ENCODE data around the gene C6orf141. TPM values are rescaled to one million over a fixed set of nuclear protein-coding genes. Genes with fewer than 3 reads are reported as not detected.

The C6orf141 gene
- polyA plus RNA-seq, 6 donors from 2014 or later: not detected

DNA sequence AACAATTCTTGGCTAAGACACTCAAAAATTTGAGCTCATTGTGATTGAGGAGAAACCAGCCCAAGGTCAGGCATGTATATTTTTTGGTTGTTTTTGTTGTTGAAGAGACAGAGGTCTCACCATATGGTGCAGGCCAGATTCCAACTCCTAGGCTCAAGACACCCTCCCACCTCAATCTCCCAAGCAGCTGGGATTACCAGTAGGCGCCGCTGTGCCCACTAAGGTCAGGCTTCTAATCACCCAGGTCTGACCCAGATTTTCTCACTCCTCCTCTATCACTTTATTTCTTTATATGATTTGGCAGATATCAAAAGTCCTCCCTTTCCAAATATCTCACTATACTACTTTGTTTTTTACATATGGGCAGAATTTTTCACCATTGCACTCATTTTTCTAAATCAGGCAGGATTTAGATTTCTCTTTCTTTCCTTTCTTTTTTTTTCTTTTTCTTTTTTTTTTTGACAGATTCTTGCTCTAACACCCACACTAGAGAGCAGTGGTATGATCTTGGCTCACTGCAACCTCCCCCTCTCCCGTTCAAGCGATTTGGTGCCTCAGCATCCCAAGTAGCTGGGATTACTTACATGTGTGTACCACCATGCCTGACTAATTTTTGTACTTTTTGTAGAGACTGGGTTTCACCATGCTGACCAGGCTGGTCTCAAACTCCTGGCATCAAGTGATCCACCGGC, 1.7 kb upstream of the C6orf141 start:
- H3K27me3 Mint-ChIP-seq: peaks cover 25 to 58% (median 32%) of the 10 kb centered on the region in 3 donors
- no peak for DNase-seq
- peak overlapping the region in 2 of 8 donors; percentile 13 to 15 for H3K4me3 Mint-ChIP-seq
- H3K27ac Mint-ChIP-seq: no peak overlapping the region
- ATAC-seq (ENCODE audit: low read depth in 2 of 2): no peak
- H3K4me1 Mint-ChIP-seq: peaks cover 16 to 21% (median 20%) of the 10 kb centered on the region in 3 donors
- H3K9me3 Mint-ChIP-seq: peaks cover 0 to 2% (median 0%) of the 10 kb centered on the region in 7 donors
- H3K36me3 Mint-ChIP-seq: peaks cover 0 to 7% of the 10 kb centered on the region in 2 donors

DNA sequence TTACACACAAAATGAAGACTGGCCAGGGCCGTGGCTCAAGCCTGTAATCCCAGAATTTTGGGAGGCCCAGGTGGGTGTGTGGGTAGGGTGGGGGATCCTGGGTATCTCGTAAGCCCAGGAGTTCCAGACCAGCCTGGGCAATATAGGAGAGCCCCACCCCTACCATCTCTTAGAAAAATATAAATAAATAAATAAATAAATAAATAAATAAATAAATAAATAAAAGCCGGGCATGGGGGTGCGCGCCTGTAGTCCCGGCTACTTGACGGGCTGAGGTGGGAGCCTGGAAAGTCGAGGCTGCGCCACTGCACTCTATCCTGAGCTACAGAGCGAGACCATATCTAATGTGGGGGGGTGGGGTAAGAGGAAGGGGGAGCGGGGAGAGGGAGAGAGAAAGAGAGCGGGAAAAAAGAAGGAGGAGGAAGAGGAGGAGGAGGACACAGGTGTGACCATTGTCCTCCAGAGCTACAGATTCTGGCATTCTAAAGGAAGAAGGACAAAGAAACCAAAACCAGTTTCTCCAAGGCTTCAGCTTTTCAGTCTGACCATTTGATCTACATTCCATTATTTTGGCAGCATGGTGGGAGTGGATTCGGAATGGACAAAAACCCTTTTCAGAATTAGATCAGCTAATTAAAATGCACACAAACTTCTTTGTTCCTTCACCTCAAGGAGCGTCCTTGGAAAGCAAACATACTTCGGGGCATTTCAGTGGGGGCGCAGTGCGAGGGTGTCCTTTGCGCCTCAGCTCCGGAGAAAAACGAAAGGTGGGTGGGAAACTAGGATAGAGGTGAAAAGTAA, 577 bp upstream of the C6orf141 start:
- peaks cover 16 to 21% (median 20%) of the 10 kb centered on the region in 3 donors for H3K4me1 Mint-ChIP-seq
- H3K9me3 Mint-ChIP-seq: peaks cover 0 to 2% (median 0%) of the 10 kb centered on the region in 7 donors
- peaks cover 25 to 58% (median 37%) of the 10 kb centered on the region in 3 donors for H3K27me3 Mint-ChIP-seq
- ATAC-seq (ENCODE audit: low read depth in 2 of 2): no peak
- DNase-seq: no peak
- no peak overlapping the region for H3K27ac Mint-ChIP-seq
- H3K36me3 Mint-ChIP-seq: peaks cover 0 to 7% of the 10 kb centered on the region in 2 donors
- peak overlapping the region in 7 of 8 donors; percentile 74 to 91 (median 83) for H3K4me3 Mint-ChIP-seq

DNA sequence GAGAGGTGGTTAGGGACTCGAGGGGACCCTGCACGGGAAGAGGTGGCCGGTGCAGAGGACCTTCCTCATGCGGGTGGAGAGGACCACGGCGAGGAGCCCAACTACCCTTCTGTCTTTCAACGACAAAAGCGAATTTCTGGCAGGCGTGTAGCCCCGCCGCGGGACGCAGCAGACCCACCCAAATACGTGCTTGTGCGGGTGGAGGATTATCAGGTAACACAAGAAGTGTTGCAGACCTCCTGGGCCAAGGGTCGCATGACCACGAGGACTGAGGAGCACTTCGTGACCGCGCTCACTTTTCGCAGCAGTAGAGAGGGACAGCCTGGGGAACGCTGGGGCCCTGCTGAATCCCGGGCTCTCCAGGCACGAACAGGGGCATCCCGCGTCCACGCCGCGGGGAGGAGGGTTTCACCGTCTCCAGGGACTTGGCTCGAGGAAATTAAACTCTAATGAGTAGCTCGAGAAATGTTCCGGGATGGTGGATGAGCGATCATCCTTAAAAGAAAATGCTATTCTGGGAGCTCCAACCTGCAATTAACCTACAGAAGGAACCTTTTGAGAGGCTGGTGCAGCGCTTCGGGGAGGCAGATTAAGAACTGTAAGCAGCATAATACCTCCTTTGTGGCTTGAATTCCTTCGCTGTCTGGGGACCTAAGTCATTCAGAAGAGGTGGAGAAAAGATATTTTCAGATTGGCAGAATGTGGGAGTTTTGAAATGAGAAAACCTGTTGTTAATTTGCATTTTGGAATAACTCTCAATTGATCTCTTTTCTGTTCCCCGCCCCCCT, 804 bp downstream of the C6orf141 start:
- peaks cover 0 to 2% (median 0%) of the 10 kb centered on the region in 7 donors for H3K9me3 Mint-ChIP-seq
- H3K27me3 Mint-ChIP-seq: peaks cover 25 to 58% (median 39%) of the 10 kb centered on the region in 3 donors
- no peak for DNase-seq
- peaks cover 16 to 21% (median 20%) of the 10 kb centered on the region in 3 donors for H3K4me1 Mint-ChIP-seq
- H3K36me3 Mint-ChIP-seq: peaks cover 0 to 7% of the 10 kb centered on the region in 2 donors
- peak in 1 of 2 donors; percentile 41 for ATAC-seq (ENCODE audit: low read depth in 2 of 2)
- H3K27ac Mint-ChIP-seq: no peak overlapping the region
- peak overlapping the region; percentile 74 to 90 (median 82) for H3K4me3 Mint-ChIP-seq

DNA sequence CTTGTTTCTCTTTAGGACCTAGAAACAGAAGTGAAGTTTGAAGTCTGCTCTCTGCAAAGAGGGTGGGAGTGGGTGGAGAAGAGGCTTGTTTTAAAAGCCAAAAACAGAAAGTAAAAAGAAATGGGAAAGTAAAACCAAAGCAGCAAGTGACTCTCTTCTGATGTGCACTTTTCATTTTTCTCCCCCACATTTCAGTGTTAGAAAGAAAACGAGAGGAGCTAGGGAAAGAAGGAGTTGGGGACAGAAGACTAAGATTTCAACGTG, 1.3 kb downstream of the C6orf141 start:
- H3K27ac Mint-ChIP-seq: peak overlapping the region in 1 of 6 donors; percentile 12
- H3K4me1 Mint-ChIP-seq: peaks cover 16 to 21% (median 20%) of the 10 kb centered on the region in 3 donors
- H3K9me3 Mint-ChIP-seq: peaks cover 0 to 2% (median 0%) of the 10 kb centered on the region in 7 donors
- H3K4me3 Mint-ChIP-seq: peak overlapping the region; percentile 74 to 90 (median 82)
- DNase-seq (no peak), ATAC-seq (ENCODE audit: low read depth in 2 of 2) (no peak)
- H3K36me3 Mint-ChIP-seq: peaks cover 0 to 7% of the 10 kb centered on the region in 2 donors
- H3K27me3 Mint-ChIP-seq: peaks cover 25 to 53% (median 39%) of the 10 kb centered on the region in 3 donors

DNA sequence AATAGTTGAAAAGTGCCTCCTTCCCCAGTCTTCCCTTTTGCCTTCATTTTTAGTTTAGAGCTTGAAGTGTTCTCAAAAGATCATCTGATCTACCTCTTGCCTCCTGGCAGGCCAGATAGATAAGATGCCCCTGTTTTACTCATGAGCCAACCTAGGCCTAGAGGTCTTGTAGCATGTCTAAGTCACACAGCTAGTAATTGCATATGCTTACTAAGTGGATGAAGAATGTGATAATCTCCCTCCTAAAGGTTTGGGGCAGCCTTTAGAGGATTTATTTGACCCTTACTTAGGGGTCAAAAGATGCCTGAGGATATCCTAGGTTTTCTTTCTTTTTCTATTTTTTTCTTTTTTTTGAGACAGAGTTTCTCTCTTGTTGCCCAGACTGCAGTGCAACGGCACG, 2.1 kb downstream of the C6orf141 start:
- peak overlapping the region in 4 of 8 donors; percentile 12 to 74 (median 54) for H3K4me3 Mint-ChIP-seq

DNA sequence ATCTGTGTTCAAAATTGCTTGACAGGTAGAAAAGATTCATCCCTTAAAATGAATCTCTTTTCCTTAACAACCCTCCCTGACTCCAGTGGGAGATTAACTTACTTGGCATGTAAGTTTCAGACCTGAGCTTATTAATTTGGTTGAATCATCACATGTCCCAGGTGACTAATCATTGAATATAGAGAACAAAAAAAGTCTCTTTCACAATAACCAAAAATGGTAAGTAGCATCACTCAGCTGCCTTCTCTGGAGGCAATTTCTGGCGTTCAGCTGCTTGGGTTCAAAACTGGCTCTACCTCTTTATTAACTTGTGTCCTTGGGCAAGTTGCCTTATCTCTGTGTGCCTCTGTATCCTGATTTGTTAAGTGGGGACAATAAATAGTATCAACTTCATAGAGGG, 2.9 kb downstream of the C6orf141 start:
- Mint-ChIP-seq H3K27me3 (peaks cover 25 to 45% (median 44%) of the 10 kb centered on the region in 3 donors), H3K27ac (no peak overlapping the region), H3K36me3 (peaks cover 0 to 7% of the 10 kb centered on the region in 2 donors)

More for the DNA sequence above, 2.1 kb downstream of the C6orf141 start:
- Mint-ChIP-seq H3K9me3 (peaks cover 0 to 2% (median 0%) of the 10 kb centered on the region in 7 donors), H3K27me3 (peaks cover 25 to 46% (median 42%) of the 10 kb centered on the region in 3 donors), H3K4me1 (peaks cover 16 to 21% (median 20%) of the 10 kb centered on the region in 3 donors), H3K27ac (no peak overlapping the region), H3K36me3 (peaks cover 0 to 7% of the 10 kb centered on the region in 2 donors)
- DNase-seq (no peak), ATAC-seq (ENCODE audit: low read depth in 2 of 2) (no peak)

DNA sequence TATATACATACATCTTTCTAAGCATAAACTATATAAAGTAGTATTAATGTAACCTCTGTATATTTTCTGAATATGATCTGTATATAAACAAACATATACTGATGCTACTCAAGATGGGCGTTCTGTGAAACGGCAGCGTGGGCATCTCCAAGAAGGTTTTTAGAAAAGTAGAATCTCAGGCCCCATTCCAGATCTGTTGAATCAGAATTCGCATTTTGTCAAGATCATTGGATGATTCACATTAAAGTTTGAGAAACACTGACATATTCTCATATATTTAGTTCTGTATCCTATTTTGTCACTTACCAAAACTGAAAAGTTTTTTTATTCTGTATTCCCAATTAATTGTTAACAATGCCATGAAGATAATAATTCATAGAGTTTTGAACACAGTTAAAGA, 5.5 kb downstream of the C6orf141 start:
- Mint-ChIP-seq H3K27me3 (peaks cover 17 to 31% (median 22%) of the 10 kb centered on the region in 3 donors), H3K9me3 (peaks cover 0 to 3% (median 0%) of the 10 kb centered on the region in 7 donors), H3K4me3 (no peak overlapping the region), H3K4me1 (peaks cover 10 to 12% (median 11%) of the 10 kb centered on the region in 3 donors), H3K27ac (no peak overlapping the region), H3K36me3 (no peaks in the 10 kb centered on the region)
- no peak for ATAC-seq (ENCODE audit: low read depth in 2 of 2)
- DNase-seq: no peak

More for the DNA sequence above, 2.9 kb downstream of the C6orf141 start:
- H3K4me1 Mint-ChIP-seq: peaks cover 16 to 21% (median 20%) of the 10 kb centered on the region in 3 donors
- peaks cover 0 to 3% (median 0%) of the 10 kb centered on the region in 7 donors for H3K9me3 Mint-ChIP-seq
- no peak for DNase-seq
- no peak overlapping the region for H3K4me3 Mint-ChIP-seq
- no peak for ATAC-seq (ENCODE audit: low read depth in 2 of 2)

DNA sequence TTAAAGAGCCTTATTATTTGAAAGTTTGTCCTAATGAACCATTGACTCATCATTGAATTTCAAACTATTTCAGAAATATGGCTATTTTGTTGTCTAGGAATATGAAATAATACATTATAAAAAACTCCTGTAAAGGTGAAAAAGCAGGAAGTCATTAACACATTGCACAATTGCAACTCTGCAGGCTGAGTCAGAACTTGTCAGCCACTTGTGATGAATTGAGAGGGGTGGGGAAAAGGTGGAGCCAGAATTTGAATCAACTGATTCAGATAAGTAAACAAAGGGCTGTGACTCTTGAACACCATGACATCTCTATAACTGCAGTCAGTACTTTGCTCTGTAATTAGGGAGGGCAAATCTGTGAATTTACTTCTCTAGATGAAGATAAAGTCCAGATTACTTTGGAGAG, 6.0 kb downstream of the C6orf141 start:
- Mint-ChIP-seq H3K4me3 (no peak overlapping the region), H3K36me3 (no peaks in the 10 kb centered on the region), H3K9me3 (peaks cover 0 to 3% (median 0%) of the 10 kb centered on the region in 7 donors), H3K27ac (no peak overlapping the region), H3K27me3 (peaks cover 15 to 27% (median 17%) of the 10 kb centered on the region in 3 donors), H3K4me1 (peaks cover 5 to 8% (median 6%) of the 10 kb centered on the region in 3 donors)
- ATAC-seq (ENCODE audit: low read depth in 2 of 2): no peak
- DNase-seq: no peak

DNA sequence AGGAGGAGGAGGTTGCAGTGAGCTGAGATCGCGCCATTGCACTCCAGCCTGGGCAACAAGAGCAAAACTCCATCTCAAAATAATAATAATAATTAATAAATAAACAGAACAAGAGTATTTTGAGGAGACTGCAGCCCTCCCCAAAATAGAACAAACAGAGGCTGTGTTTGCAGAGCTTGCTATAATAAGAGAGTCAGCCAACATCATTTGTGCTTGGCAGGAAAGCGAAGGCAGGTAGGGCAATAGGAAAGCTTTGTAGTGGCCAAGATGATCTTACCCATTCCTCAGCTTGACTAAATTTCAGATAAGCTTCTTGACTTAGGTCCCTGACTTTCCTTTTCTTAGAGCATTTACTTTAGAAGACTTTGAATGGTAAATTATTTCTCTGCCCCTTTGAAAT, 6.7 kb downstream of the C6orf141 start:
- Mint-ChIP-seq H3K36me3 (no peaks in the 10 kb centered on the region), H3K4me1 (peaks cover 0 to 4% (median 0%) of the 10 kb centered on the region in 3 donors), H3K27me3 (peaks cover 8 to 21% (median 11%) of the 10 kb centered on the region in 3 donors), H3K4me3 (no peak overlapping the region), H3K9me3 (peaks cover 0 to 3% (median 0%) of the 10 kb centered on the region in 7 donors), H3K27ac (no peak overlapping the region)
- DNase-seq (no peak), ATAC-seq (ENCODE audit: low read depth in 2 of 2) (no peak)

DNA sequence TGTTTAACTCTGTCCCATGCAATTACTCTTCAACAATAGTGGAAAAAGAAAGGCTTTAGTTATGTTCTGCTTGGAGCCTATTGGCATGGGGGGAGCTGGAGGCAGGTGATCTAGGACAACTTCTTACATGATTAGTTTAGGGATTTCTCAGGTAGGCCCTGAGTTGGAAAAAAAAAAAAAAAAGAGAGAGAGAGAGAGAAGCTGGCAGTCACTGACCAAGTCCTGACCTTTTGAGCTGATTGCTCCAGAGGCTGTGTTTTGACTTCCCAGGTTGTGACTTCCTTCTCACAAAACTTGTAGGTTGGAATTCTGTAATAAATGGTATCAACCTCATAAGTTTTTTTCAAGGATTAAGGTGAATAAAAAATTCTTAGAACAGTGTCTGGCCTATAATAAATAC, 7.8 kb downstream of the C6orf141 start:
- no peak overlapping the region for H3K27ac Mint-ChIP-seq
- H3K4me3 Mint-ChIP-seq: no peak overlapping the region
- H3K27me3 Mint-ChIP-seq: peaks cover 3 to 17% (median 8%) of the 10 kb centered on the region in 3 donors
- H3K4me1 Mint-ChIP-seq: no peaks in the 10 kb centered on the region
- ATAC-seq (ENCODE audit: low read depth in 2 of 2) (no peak), DNase-seq (no peak)
- H3K9me3 Mint-ChIP-seq: peaks cover 0 to 3% (median 0%) of the 10 kb centered on the region in 7 donors
- no peaks in the 10 kb centered on the region for H3K36me3 Mint-ChIP-seq

DNA sequence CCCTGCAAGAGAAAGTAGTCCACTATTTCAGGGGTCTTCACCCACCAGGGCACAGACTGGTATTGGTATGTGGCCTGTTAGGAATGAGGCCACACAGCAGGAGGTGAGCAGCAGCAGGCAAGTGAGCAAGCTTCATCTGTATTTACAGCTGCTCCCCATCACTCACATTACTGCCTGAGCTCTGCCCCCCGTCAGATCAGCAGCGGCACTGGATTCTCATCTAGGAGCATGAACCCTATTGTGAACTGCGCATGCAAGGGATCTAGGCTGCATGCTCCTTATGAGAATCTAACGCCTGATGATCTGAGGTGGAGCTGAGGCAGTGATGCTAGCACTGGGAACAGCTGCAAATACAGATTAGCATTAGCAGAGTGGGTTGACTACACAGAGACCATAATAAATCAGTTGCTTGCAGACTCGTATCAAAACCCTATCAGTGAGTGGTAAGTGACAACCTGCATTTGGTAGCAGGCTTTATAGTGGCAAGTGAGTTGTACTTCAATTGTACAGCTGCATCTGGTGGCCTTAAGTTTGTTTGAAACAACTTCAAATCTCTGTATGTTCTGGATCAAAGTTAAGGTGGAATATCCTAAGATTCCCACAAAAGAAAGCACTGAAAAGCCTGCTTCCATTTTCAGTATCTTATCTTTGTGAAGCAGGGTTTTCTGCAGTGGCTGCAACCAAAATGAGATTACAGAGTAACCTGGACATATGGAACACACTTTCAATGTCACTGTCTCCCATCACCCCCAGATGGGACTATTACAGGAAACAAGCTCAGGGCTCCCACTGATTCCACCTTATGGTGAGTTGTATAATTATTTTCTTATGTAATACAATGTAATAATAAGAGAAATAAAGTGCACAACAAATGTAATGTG, 12.8 kb downstream of the C6orf141 start:
- H3K4me1 Mint-ChIP-seq: no peaks in the 10 kb centered on the region
- peaks cover 0 to 7% (median 2%) of the 10 kb centered on the region in 7 donors for H3K9me3 Mint-ChIP-seq
- peaks cover 0 to 6% of the 10 kb centered on the region in 2 donors for H3K36me3 Mint-ChIP-seq
- DNase-seq (no peak), ATAC-seq (ENCODE audit: low read depth in 2 of 2) (no peak)
- no peak overlapping the region for H3K4me3 Mint-ChIP-seq
- H3K27ac Mint-ChIP-seq: no peak overlapping the region
- peaks cover 3 to 17% (median 17%) of the 10 kb centered on the region in 3 donors for H3K27me3 Mint-ChIP-seq

DNA sequence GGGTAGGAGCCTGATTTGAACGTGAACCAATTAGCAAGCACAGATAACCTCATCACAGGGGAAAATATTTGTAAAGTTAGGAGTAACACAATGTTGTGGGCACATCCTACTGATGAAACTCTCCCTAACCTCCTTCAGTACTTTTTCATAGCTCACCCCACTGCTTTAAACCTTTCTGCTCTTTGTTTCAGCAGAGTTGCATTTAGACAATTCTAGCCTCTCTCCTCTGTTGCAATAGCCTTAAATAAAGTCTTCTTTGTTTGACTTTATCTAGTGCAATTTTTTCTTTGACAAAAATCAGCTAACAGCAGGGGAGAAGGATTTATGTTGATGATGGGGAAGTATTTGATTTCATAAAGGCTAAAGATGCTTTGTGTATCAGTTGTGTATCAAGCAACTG, 14.1 kb downstream of the C6orf141 start:
- H3K4me1 Mint-ChIP-seq: no peaks in the 10 kb centered on the region
- DNase-seq (no peak), ATAC-seq (ENCODE audit: low read depth in 2 of 2) (no peak)
- H3K36me3 Mint-ChIP-seq: peaks cover 0 to 6% of the 10 kb centered on the region in 2 donors
- no peak overlapping the region for H3K27ac Mint-ChIP-seq
- H3K4me3 Mint-ChIP-seq: no peak overlapping the region
- H3K9me3 Mint-ChIP-seq: peaks cover 0 to 7% (median 2%) of the 10 kb centered on the region in 7 donors
- H3K27me3 Mint-ChIP-seq: peaks cover 3 to 17% (median 17%) of the 10 kb centered on the region in 3 donors
